ENCODE results near the gene RNF141. TPM values are rescaled to one million over a fixed set of nuclear protein-coding genes. Genes with fewer than 3 reads are reported as not detected.

RNF141 gene
- total RNA-seq, 1 donor from 2014 or later: 42.4 TPM

- peak; percentile 36 for DNase-seq
Measured at GRCh38 chr11:10522276-10522675, 18.7 kb downstream of the RNF141 start.

- no peak for DNase-seq
Measured at GRCh38 chr11:10520562-10520961, 20.4 kb downstream of the RNF141 start.

DNA sequence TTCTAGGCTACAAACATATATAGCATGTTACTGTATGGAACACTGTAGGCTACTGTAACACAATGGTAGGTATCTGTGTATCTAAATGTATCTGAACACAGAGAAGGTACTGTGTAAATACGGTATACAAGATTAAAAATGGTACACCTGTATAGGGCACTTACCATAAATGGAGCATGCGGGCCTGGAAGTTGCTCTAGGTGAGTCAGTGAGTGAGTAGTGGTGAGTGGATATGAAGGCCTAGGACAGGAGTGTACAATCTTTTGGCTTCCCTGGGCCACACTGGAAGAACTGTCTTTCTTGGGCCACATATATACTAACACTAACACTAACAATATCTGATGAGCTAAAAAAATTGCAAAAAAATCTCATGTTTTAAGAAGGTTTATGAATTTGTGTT is 21.4 kb downstream of the RNF141 start:
- DNase-seq: no peak

DNA sequence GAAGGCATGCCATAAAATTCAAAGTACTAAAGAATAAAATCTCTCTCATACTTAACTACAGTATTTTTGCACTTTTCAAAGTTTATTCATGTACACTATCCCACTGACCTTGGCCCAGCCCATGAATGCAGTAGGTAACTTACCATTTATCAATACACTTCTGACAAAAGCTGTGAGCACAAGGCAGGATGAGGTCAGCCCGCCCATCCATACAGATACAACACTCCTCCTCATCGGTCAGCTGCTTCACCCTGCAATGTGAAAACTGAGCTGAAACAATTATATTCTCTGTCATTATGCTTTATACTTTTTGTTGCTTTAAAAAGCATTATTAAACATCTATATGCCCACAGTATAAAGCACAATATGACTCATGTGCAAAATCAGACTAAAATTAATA is 22.1 kb downstream of the RNF141 start:
- DNase-seq: no peak

DNA sequence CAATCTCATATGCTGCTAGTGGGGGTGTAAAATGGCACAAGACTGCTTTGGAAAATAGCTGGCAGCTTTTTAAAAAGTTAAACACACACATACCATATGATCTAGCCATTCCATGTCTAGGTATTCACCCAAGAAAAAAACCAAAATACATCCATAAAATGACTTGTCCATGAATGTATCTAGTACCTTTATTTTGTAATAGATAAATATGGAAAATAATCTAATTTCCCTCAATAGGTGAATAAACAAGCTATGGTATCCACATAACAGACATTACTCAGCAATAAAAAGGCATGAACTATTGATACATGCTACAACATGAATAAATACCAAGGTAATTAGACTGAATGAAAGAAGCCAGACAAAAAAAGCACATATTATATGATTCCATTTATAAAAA is 22.9 kb downstream of the RNF141 start:
- no peak for DNase-seq

DNA sequence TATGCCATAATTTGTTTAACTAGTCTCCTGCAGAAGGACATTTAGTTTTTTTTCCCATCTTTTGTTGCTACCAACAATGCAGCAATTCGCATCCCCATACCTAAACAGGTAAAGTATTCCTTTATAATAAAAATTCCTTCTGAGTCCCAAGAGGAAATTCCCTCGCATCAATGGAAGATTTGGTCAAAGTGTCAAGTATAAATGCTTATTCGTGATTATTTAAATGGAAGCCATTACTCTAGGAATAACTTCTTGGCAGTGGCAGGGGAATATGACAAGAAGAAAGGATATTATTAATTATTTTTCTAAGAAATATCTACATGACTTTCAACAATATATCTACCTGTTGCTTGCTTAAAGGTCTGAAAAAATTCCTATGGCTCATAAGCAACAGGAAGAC is 25.6 kb downstream of the RNF141 start:
- no peak for DNase-seq

DNA sequence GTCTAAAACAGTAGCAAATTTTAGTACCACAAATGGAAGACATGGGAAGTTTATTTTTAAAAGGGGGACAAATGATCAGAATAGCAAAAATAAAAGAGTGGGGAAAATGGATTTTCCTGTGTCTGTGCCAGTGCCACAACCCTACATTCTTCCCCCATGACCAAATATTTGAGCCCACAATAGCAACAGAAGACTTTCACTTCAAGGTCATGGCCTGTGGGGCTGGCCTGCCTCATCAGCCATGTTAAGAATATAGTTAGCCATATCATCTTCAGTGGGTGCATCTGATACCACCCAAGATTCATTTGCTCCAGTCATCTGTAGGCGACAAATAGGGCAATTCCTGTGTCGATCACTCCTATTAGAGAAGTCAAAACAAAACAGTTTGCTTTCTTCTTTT is 26.3 kb downstream of the RNF141 start:
- peak; percentile 15 for DNase-seq

- DNase-seq: peak; percentile 42
Measured at GRCh38 chr11:10514202-10514601, 26.8 kb downstream of the RNF141 start.

GRCh38 chr11:10511181-10511621 is 29.8 kb downstream of the RNF141 start:
- DNase-seq: no peak

GRCh38 chr11:10506008-10506370 is 35.0 kb downstream of the RNF141 start:
- DNase-seq: no peak

GRCh38 chr11:10505278-10506007 is 35.5 kb downstream of the RNF141 start:
- DNase-seq: peak; percentile 70

DNA sequence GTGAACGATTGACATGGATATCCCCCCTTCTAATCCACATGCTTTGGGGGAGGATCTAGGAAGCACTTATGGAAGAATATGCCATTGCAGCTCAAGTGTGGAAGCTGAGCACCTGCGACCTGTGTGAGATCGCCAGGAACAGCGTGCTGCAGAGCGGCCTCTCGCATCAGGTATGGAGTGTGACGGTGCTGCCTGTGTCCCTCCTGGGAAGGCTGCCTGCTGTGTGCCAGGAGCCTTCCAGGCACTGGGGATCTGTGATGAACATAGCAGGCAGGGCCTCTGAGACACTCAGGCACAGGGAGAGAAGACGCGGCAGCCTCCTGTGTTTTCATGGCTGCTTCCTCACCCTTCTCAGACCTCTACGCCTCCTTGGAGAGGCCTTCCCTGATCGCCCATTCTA is 36.5 kb downstream of the RNF141 start:
- DNase-seq: no peak

DNA sequence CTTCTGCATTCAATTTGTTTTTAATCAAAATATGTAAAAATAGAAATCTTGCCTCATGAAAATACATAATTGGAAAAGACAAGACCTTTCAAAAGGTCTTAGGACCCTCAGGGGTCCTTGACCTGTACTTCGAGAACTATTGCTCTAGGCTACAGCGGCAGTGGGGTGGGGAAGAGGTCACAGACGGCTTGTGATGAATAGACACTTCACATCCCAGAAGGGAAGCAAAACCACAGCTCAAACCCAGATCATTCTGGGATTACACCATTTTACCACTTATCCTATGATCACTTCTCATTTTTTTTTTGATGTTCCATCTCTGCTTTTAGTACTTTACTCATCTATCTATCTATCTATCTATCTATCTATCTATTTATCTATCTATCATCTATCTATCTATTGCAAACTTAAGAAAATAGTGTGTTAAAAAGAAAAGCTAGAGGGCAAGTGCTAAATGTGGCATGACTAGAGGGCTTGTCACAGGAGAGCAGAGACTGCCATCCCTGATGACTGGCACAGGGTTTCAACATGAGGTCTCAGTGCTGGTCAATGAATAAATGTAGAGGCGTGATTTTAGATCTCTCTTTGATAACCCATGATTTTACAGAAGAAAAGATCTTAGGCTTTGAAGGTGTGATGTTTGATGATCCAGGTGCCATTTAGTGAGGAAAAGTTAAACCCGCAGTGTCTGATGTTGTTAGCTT is 37.1 kb downstream of the RNF141 start:
- DNase-seq: no peak

DNA sequence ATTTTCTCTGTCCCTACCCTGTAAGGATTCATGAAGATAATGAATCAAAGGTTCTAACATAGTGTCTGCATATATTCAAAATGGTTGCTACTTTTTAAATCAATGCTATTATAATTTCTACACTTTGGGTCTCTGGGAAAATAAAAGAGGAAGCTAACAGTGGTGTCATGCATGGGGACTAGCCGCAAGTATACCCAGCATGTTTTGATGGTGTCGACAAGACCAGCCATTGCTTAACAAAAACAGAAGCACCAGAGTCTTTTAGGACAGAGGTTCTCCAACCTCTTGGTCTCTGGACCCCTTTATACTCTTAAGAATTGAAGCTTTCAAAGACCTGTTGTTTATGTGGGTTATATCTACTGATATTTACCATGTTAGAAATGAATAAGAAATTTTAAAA is 37.8 kb downstream of the RNF141 start:
- DNase-seq: no peak

DNA sequence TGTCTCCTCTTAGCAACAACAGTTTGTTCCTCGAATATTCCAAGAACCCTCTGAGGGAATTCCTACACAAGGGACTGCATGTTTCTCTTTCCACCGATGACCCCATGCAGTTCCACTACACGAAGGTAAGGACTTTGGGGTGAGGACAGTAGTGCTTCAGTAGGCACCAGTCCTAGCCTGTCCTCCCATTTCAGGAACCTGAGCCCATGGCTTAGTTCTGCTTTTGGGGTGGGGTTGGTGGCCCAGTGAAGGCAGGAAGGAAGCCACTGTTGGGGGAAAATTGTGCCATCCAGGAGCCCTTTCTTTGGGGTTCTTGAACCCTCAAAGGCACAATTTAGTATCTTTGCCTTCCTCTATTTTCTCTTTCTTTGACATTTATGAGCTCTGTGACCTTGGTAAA is 38.2 kb downstream of the RNF141 start:
- no peak for DNase-seq

DNA sequence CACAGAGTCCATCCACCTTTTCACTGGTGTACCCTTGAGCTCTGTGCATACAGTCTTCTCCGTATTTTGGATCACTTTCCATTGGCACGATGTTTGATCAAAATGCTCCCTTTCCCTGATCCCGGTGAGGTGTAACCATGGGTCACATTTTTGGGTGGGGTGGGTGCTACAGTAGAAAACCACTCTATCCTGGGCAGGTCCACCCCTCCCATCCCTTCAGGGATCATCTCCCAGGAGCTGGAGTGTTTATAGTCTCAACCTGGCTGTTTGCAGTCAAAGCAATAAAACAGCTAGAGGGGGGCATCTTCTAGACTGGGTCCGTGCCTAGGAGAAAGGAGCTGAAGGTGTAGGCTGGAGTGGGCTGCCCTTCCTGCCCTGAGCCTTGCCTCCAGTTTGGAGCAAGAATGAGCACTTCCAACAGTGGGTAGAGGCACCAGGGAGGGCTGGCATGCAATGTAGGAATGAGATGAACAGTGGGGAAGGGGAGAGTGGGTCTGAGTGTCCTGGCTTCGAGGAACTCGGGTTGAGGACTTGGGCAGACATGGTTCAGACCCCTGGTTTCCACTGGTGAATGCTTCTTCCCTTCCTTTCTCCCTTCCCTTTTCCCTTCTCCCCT is 38.8 kb downstream of the RNF141 start:
- DNase-seq: no peak

DNA sequence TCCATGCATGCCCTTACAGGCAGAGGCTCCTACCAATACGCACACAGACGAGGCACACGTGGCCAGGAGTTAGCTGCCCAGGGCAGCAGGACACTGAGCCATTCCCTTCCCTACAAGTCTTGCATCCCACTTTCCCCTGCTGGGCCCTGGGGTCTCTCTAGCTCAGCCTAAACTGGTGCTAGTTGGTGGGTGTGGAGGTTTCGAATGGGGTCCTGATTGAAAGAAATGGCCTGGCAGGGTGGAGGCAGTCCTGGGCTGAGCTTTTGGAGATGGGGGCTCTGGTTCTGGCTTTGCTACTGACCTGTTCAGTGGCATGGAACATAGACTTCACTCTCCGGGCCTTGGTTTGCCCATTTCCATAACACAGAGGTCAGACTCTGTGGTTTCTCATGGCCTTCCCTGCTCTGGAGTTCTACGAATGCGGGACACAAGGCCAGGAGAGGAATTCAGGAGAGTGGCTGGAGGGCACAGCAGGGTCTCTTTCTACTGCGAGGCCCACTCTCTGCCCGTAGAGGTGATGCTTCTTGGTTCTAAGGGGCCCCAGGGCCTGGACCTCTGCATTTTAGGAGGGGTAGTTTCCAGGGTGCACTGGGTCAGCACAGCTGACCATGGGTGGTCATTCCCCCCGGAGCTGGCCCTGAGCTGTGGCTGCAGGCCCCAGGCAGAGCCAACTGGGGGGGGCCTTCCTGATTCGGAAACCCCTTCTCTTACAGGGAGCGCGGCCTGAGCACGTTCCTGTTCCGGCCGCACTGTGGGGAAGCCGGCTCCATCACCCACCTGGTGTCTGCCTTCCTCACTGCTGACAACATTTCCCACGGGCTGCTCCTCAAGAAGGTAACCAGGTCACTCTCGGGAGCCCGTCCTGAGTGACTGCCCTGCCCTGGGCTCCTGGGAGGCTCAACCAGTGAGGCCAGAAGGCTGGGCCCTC is 40.0 kb downstream of the RNF141 start:
- no peak for DNase-seq

DNA sequence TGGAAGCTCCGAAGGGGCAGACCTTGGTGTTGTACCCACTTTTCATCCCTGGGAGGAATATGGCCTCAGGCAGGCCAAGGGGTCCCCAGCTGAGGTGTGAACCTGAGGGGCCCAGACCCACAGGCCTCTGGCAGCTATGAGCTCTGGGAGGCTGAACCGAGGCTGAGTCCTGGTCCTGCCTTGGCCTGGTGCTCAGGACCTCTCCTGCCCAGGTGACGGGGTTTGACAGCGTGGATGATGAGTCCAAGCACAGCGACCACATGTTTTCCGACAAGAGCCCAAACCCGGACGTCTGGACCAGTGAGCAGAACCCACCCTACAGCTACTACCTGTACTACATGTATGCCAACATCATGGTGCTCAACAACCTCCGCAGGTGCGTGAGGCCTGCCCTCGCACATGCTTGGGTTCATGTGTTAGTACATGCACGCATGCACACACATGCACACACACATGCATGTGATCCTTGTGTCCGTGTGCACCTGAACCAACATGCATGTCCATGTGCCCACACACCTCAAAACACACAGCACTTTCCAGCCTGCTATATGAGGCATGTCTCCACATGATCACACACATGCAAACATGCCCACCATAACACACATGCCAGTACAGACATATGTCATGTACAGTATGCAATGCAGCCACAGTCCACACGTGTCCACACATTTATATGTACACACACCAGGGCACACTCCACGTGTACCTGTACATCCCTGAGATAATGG is 40.9 kb downstream of the RNF141 start:
- no peak for DNase-seq

DNA sequence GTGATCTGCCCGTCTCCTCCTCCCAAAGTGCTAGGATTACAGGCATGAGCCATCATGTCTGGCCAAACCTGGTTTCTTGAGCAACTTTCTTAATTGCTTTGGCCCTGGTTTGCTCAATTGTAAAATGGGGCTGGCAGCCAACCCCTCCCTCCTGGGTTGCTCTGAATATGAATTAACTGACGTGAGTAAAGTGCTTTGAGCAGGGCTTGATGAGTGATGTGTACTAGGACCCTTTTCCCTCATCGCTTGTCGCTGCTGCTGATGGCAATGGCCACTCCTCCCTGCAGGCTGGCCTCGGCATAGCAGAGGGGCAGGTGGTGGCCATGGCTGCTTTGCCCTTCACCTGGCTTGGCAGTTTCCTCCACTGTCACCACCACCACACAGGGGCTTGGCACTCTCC is 41.5 kb downstream of the RNF141 start:
- DNase-seq: no peak

DNA sequence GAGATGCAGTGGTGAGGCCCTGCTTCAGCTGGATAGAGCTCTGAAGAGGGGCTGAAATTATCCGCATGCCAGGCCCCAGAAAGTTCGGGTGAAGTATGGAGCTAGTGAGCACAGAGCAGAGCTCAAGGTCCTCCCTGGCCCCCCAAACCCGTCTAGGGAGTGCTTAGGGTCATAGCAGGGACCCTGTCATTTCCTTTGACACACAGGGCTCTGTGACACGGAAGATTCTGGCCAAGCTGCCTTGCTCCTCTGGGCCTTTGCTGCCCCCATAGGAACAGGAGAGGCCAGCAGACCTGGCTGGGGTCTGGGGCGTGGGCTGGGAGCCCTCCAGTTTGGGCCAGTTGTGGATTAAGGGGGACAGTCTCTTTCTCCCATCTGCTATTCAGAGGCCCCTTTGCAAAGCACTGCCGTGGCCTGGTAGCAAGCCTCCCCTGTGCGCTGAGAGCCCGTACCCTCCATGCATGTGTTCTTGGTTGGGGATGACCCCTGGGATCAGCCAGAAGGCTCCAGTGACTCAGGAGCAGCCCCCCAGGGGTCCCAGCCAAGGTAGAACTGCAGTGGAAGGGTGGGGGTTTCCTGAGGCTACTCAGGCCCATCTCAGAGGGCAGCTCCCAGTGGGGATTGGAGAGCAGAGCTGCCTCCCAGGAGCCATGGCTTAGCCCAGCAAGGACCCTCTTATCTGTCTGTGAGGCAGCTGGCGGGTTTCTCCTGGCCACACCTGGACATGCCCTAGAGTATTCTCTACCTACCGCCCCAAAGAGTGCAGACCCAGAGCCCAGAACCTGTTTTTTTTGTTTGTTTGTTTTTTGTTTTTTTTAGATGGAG is 42.3 kb downstream of the RNF141 start:
- no peak for DNase-seq

DNA sequence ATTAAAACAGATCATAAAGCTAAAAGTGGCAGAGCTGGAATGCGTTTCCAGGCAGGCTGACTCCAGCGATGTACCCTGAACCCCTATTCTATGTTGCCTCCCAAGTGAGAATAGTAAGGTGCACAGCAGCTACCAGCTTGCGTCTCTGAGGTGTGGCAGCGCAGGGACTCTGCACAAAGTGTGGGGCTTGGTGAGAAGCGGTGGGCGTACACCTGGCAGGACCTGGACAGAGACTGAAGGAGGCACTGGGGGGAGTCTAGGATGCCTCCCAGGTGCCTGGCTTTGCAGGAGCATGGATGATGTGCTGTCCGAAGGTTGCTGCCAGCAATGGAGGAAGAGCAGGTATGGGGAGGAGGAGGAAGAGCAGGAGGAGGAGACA is 43.0 kb downstream of the RNF141 start:
- no peak for DNase-seq

Data from dermis blood vessel endothelial cell (primary cell).